K562 (cell line): ENCODE measurements around the gene ACO2. TPM values are rescaled to one million over a fixed set of nuclear protein-coding genes. Genes with fewer than 3 reads are reported as not detected.

Source experiments
- BMI1 ChIP-seq: fragments of 150-350 bp; IDR thresholded peaks from 2 replicates; pipeline ENCODE4 v1.6.1; 2014; ENCODE audit warnings: low read length
- CREB3L1 ChIP-seq: fragments of 450-650 bp; IDR thresholded peaks from 2 replicates; pipeline ENCODE4 v1.6.1; 2014; ENCODE audit warnings: low read depth, mild to moderate bottlenecking, moderate library complexity, borderline replicate concordance
- MYNN ChIP-seq, 2 experiments: sonication (generic); formaldehyde crosslinking in 1 of 2; IDR thresholded peaks; 2 replicates each; pipeline versions ENCODE4 v1.5.0 to v1.6.1; 2016 to 2020; ENCODE audit warnings: antibody characterized with exemption in 1 of 2, missing genetic modification reagents in 1 of 2
- SIN3A ChIP-seq, 2 experiments: fragments of 150-350 bp in 1 of 2; IDR thresholded peaks; 2 replicates each; pipeline ENCODE4 v1.6.1; 2011 to 2016; ENCODE audit warnings: borderline replicate concordance in 2 of 2, low read depth in 2 of 2, low read length in 2 of 2, mild to moderate bottlenecking in 2 of 2, moderate library complexity in 2 of 2; ENCODE audit not compliant: control insufficient read depth in 1 of 2
- ZNF511 ChIP-seq: sonication (generic); formaldehyde crosslinking; IDR thresholded peaks from 2 replicates; pipeline ENCODE4 v1.8.0; 2022; ENCODE audit warnings: mild to moderate bottlenecking, missing genetic modification reagents
- ZNF785 ChIP-seq: fragments of 250-450 bp; sonication (Bioruptor Pico); IDR thresholded peaks from 2 replicates; pipeline ENCODE4 v1.4.0; 2020; ENCODE audit warnings: mild to moderate bottlenecking
- polyA plus RNA-seq, 8 experiments: library from polyadenylated mRNA; depleted of rRNA in 4 of 8; stranded (reverse) in 5 of 8; unstranded in 3 of 8; fragments of >200 nt; fragmentation: Nextera tagmentation in 2 of 8; fragmentation: Illumina TruSeq in 1 of 8; extraction: Ambion mirVana in 2 of 8; extraction: Trizol in 1 of 8; gene quantifications; 2 replicates each; pipeline versions ENCODE4 v1.2.1 to v1.2.3, GENCODE V29; 2011 to 2014; ENCODE audit warnings: inconsistent platforms in 1 of 8, missing spikeins in 1 of 8
- total RNA-seq, 7 experiments: library from RNA; depleted of rRNA in 6 of 7; stranded (reverse); fragments of >200 nt in 6 of 7; fragmentation: Illumina TruSeq in 2 of 7; extraction: Trizol in 2 of 7; gene quantifications; 2 replicates each; pipeline versions ENCODE4 v1.2.1 to v1.2.3, GENCODE V29; 2011 to 2021; ENCODE audit warnings: low replicate concordance in 1 of 7
- TF ChIP-seq, protein P1 (sequence below): fragments of 250-450 bp; sonication (Bioruptor Pico); IDR thresholded peaks from 2 replicates; pipeline ENCODE4 v1.4.0; 2020; ENCODE audit warnings: mild to moderate bottlenecking, moderate library complexity, borderline replicate concordance
- TF ChIP-seq, protein P2 (sequence below): conservative IDR thresholded peaks from 2 replicates; pipeline ENCODE4 v1.6.1; 2011; ENCODE audit warnings: low read depth, mild to moderate bottlenecking, low read length; ENCODE audit not compliant: control insufficient read depth

Gene ACO2
- total and polyA plus RNA-seq, 9 of the 15 experiments (the other 6 are each of a cell fraction or from before 2014, with no cell fraction given): 16.2 to 119 (median 43.2) TPM

- TF ChIP-seq, protein P1, sequence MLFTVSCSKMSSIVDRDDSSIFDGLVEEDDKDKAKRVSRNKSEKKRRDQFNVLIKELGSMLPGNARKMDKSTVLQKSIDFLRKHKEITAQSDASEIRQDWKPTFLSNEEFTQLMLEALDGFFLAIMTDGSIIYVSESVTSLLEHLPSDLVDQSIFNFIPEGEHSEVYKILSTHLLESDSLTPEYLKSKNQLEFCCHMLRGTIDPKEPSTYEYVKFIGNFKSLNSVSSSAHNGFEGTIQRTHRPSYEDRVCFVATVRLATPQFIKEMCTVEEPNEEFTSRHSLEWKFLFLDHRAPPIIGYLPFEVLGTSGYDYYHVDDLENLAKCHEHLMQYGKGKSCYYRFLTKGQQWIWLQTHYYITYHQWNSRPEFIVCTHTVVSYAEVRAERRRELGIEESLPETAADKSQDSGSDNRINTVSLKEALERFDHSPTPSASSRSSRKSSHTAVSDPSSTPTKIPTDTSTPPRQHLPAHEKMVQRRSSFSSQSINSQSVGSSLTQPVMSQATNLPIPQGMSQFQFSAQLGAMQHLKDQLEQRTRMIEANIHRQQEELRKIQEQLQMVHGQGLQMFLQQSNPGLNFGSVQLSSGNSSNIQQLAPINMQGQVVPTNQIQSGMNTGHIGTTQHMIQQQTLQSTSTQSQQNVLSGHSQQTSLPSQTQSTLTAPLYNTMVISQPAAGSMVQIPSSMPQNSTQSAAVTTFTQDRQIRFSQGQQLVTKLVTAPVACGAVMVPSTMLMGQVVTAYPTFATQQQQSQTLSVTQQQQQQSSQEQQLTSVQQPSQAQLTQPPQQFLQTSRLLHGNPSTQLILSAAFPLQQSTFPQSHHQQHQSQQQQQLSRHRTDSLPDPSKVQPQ: no peak
- TF ChIP-seq BMI1 (peak; percentile 57; the same call in 1 of the 2 replicates), ZNF785 (CRISPR knock-in tag) (no peak), SIN3A (IDR thresholded peaks at IDR 0.05; ENCODE audit: borderline replicate concordance in 2 of 2, control insufficient read depth in 1 of 2, low read depth in 2 of 2, low read length in 2 of 2) (peak in 1 of 2 experiments; percentile 34; a peak in 1 of 4 replicates), MYNN (IDR thresholded peaks at IDR 0.05) (0 out of 2 replicates have a peak, but pooled peaks have one; percentile 40), MYNN (CRISPR knock-in tag; IDR thresholded peaks at IDR 0.05) (no peak), CREB3L1 (peak; percentile 50; the same call in 1 of the 2 replicates), ZNF511 (CRISPR knock-in tag) (peak; percentile 57; the same call in 1 of the 2 replicates)
- TF ChIP-seq, protein P2, sequence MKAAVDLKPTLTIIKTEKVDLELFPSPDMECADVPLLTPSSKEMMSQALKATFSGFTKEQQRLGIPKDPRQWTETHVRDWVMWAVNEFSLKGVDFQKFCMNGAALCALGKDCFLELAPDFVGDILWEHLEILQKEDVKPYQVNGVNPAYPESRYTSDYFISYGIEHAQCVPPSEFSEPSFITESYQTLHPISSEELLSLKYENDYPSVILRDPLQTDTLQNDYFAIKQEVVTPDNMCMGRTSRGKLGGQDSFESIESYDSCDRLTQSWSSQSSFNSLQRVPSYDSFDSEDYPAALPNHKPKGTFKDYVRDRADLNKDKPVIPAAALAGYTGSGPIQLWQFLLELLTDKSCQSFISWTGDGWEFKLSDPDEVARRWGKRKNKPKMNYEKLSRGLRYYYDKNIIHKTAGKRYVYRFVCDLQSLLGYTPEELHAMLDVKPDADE: peak; percentile 51; the same call in 1 of the 2 replicates
Measured at GRCh38 chr22:41543854-41544670, 75.1 kb downstream of the ACO2 start, which contains the start of gene POLR3H (continued).
